ENCODE measurements around the gene HTT-AS.

HTT-AS gene

DNA sequence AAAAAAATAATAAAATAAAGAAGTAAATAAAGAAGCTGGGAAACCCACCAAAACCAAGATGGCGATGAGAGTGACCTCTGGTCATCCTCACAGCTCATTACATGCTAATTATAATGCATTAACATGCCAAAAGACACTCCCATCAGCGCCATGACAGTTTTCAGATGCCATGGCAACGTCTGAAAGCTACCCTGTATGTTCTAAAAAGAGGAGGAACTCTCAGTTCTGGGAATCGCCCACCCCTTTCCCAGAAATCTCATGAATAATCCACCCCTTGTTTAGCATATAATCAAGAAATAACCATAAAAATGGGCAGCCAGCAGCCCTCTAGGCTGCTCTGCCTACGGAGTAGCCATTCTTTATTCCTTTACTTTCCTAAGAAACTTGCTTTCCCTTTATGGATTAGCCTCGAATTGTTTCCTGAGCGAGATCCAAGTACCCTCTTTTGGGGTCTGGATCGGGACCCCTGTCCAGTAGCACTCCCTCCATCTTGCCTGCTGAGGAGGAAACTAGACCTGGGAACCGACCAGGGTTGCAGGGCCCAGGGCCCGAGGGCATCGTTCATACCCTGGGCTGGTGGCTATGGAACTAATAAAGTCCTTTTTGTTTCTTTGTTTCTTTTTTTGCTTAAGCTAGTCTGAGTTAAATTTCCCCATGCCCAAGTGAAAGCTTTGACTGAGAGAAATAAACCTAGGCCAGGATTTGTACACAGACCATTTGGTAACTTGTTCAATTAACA, 30.9 kb downstream of the HTT-AS start:
- no peaks in the 10 kb centered on the region for H3K27me3 ChIP-seq (ENCODE audit: low read length)
- no peaks in the 10 kb centered on the region for H3K79me2 ChIP-seq (ENCODE audit: insufficient read depth, low read length)
- no peak overlapping the region for H3K4me3 ChIP-seq (ENCODE audit: insufficient read depth, low read length, poor library complexity, severe bottlenecking)
- H3K36me3 ChIP-seq (ENCODE audit: low read length) = no peaks in the 10 kb centered on the region
- no peaks in the 10 kb centered on the region for H3K9me3 ChIP-seq (ENCODE audit: insufficient read depth, low read length)
- peaks cover 22% of the 10 kb centered on the region for H3F3A ChIP-seq (ENCODE audit: insufficient read depth)
- no peak overlapping the region for H2AFZ ChIP-seq (ENCODE audit: low read depth, low read length, severe bottlenecking)
- no peak overlapping the region for H3K4me2 ChIP-seq (ENCODE audit: low read depth, low read length, poor library complexity, severe bottlenecking)
- TF ChIP-seq, protein P1, sequence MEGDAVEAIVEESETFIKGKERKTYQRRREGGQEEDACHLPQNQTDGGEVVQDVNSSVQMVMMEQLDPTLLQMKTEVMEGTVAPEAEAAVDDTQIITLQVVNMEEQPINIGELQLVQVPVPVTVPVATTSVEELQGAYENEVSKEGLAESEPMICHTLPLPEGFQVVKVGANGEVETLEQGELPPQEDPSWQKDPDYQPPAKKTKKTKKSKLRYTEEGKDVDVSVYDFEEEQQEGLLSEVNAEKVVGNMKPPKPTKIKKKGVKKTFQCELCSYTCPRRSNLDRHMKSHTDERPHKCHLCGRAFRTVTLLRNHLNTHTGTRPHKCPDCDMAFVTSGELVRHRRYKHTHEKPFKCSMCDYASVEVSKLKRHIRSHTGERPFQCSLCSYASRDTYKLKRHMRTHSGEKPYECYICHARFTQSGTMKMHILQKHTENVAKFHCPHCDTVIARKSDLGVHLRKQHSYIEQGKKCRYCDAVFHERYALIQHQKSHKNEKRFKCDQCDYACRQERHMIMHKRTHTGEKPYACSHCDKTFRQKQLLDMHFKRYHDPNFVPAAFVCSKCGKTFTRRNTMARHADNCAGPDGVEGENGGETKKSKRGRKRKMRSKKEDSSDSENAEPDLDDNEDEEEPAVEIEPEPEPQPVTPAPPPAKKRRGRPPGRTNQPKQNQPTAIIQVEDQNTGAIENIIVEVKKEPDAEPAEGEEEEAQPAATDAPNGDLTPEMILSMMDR (IDR thresholded peaks at IDR 0.05; ENCODE audit: insufficient read depth, low read length, poor library complexity, severe bottlenecking) = no peak
- no peak for TF ChIP-seq EZH2phosphoT487 (conservative IDR thresholded peaks at IDR 0.05; ENCODE audit: low read length)
- no peaks in the 10 kb centered on the region for H4K20me1 ChIP-seq (ENCODE audit: low read depth, low read length)
- no peaks in the 10 kb centered on the region for H3K9me2 ChIP-seq (replicated peaks; ENCODE audit: insufficient read depth, low read length)
- H3K9ac ChIP-seq (ENCODE audit: low read length) = no peak overlapping the region
- H3K27ac ChIP-seq (ENCODE audit: low read depth, low read length) = no peak overlapping the region

DNA sequence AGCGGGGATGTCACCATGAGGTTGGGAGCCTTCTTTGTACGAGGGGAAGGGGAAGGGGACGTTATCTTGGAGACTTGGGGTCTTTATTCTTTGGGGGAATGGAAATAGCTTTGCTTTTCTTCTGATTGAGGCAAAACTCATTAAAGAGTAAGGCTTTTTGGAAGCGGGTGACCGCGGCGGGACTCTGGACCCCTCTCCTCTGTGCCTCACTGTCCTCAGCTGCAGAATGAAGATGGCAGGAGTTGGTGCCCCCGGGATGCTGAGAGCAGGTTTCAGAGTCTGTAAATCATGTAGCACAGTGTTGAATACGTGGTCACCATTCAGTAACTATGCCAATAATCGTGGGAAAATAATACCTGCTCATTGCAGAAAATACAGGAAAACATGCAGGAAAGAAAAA, 32.1 kb downstream of the HTT-AS start:
- Histone ChIP-seq H4K20me1 (ENCODE audit: low read depth, low read length) (no peaks in the 10 kb centered on the region), H3K9me2 (replicated peaks; ENCODE audit: insufficient read depth, low read length) (no peaks in the 10 kb centered on the region), H3K27ac (ENCODE audit: low read depth, low read length) (no peak overlapping the region), H3K4me3 (ENCODE audit: insufficient read depth, low read length, poor library complexity, severe bottlenecking) (no peak overlapping the region), H3K4me2 (ENCODE audit: low read depth, low read length, poor library complexity, severe bottlenecking) (peak overlapping the region; percentile 58), H3K9me3 (ENCODE audit: insufficient read depth, low read length) (no peaks in the 10 kb centered on the region), H3K9ac (ENCODE audit: low read length) (peak overlapping the region; percentile 37), H3K27me3 (ENCODE audit: low read length) (no peaks in the 10 kb centered on the region), H3K79me2 (ENCODE audit: insufficient read depth, low read length) (no peaks in the 10 kb centered on the region), H2AFZ (ENCODE audit: low read depth, low read length, severe bottlenecking) (peak overlapping the region; percentile 76), H3F3A (ENCODE audit: insufficient read depth) (peaks cover 13% of the 10 kb centered on the region), H3K36me3 (ENCODE audit: low read length) (no peaks in the 10 kb centered on the region)
- TF ChIP-seq, protein P1 (IDR thresholded peaks at IDR 0.05; ENCODE audit: insufficient read depth, low read length, poor library complexity, severe bottlenecking) = no peak
- TF ChIP-seq EZH2phosphoT487 (conservative IDR thresholded peaks at IDR 0.05; ENCODE audit: low read length) = no peak

GRCh38 chr4:3041192-3042142, 32.9 kb downstream of the HTT-AS start:
- Histone ChIP-seq H3K9me2 (replicated peaks; ENCODE audit: insufficient read depth, low read length) (no peaks in the 10 kb centered on the region), H3K36me3 (ENCODE audit: low read length) (no peaks in the 10 kb centered on the region), H3K27me3 (ENCODE audit: low read length) (no peaks in the 10 kb centered on the region), H2AFZ (ENCODE audit: low read depth, low read length, severe bottlenecking) (peak overlapping the region; percentile 76), H3K4me2 (ENCODE audit: low read depth, low read length, poor library complexity, severe bottlenecking) (peak overlapping the region; percentile 58), H3F3A (ENCODE audit: insufficient read depth) (peaks cover 10% of the 10 kb centered on the region), H3K9ac (ENCODE audit: low read length) (peak overlapping the region; percentile 37), H4K20me1 (ENCODE audit: low read depth, low read length) (no peaks in the 10 kb centered on the region), H3K9me3 (ENCODE audit: insufficient read depth, low read length) (no peaks in the 10 kb centered on the region), H3K27ac (ENCODE audit: low read depth, low read length) (peak overlapping the region; percentile 58), H3K4me3 (ENCODE audit: insufficient read depth, low read length, poor library complexity, severe bottlenecking) (peak overlapping the region; percentile 6), H3K79me2 (ENCODE audit: insufficient read depth, low read length) (no peaks in the 10 kb centered on the region)
- TF ChIP-seq, protein P1 (IDR thresholded peaks at IDR 0.05; ENCODE audit: insufficient read depth, low read length, poor library complexity, severe bottlenecking) = no peak
- TF ChIP-seq EZH2phosphoT487 (conservative IDR thresholded peaks at IDR 0.05; ENCODE audit: low read length) = no peak
